NCI-H2227 treated with DMSO at 0.1 percent for 48 hours (cell line): ENCODE results near the gene FOXO3.

Experiments used
- DNase-seq: peaks from one replicate; lab custom pipeline; 2025; lab: John Stamatoyannopoulos, UW

FOXO3 gene

DNA sequence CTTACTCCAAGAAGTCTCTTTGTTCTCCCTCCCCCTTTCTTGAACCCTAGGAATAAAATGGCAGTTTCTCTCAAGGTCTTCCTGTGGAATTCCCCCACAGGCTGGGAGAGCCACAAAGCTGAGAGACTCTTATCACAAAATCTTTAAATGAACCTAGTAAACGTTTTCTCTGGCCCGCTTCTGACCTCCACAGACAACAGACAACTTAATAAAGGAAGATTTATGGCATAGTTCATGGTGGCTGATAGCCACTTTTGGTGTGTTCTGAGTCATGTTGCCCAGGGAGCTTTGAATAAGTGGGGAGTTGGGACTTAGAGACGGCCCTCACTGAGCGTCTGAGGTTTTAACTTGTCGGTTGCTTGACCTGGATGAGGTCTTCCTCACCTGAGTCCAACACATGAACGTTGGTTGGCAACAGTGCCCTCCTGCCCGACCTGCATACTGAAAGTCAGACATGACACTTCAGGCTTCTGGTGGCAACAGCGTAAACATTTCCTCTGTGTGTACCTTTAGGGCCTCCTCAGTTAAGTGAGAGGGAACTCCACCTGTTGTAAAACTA lies 124.1 kb downstream of the FOXO3 start:
- no peak for DNase-seq

DNA sequence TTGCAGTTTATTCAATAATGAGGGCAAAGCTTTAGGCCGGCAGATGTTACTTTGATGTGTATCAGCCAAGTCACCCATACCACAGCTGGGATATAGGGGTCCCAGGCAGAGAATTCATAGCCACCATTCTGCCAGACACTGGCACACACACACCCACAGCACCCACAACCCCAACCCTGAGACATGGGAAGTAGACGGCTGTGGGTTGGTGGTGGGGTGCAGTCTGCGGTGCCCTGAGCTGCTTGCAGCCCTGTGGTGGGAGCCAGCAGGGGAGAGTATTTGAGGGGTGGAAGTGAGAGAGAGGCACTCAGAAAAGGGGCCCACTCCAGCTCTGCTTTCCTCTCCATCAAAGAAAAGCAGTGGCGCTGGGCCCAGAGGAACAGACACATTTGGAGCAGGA lies 125.3 kb downstream of the FOXO3 start:
- DNase-seq: no peak

DNA sequence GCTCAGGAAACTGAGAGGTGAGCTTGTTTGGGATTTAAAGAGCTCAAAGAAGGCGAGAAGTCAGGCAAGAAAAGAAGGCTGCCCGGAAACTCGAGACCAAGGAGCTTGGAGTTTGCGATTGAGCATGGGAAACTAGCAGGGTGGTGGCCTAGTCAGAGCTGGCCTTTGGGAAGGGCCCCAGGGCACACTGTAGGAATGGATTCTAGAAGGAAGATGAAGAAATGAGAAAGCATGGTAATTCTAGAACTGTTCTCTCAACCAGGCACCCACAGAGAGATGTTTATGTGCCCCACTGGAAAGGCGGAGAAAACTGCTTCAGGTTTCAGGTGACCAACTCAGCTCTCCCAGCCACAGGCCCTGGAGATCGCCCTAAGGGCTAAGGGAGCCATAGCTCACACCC lies 126.2 kb downstream of the FOXO3 start:
- DNase-seq: no peak

DNA sequence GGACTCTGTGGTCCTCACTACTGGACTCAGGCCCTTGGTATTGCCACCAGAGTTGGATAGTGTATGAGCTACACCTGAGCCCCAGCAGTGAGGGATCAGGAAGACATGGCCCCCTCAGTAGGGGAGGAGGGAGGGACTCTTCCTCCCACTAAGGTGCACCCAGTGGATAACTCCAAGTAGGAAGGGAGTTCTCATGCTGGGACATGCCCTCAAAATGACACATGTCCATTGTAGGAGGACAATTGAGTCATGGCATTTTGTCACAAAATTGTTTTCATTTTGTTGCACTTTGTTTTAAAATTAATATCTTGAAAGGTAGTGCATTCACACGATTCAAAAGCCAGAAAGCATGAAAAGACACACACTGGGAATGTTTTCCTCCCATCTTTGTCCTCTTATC lies 127.2 kb downstream of the FOXO3 start:
- DNase-seq: no peak

DNA sequence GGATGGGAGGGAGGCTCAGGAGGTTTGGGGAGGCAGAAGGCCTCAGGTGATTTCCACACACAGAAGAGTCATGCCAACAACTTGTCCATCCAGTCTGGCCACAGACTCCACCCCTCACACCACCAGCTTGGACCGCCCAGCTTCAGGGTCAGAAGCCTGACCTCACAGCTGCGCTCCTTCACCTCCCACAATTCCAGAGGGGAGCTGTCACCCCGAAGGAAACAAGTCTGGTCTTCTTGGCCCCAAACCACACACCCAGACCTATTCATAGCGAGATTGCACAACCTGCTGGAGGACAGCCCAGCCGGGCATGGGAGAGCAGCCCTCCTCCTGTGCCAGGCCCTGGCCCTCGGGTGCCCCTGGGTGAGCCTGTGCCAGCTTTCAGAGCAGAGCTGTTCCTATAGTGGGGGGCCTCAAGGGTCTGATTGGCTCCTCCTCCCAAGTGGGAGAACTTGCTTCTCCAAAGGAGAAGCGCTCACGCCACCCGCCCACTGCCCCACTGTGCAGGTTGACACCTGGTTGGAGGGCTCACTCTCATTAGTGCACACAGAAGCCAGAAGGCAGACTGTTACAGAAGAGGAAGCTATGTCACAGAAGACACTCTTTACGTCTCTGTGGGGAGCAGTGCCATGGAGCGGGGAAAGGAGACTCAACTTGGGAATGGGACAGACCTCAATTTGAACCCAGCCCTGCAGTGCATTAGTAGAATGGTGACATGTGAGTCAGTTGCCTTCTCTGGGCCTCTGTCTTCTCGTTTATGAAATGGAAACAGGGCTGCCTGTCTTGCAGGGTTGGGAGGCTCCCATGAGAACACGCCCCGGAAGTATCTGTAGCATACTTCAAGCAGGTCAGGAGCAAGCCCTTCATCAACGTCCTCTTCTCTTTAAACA lies 128.8 kb downstream of the FOXO3 start:
- no peak for DNase-seq

DNA sequence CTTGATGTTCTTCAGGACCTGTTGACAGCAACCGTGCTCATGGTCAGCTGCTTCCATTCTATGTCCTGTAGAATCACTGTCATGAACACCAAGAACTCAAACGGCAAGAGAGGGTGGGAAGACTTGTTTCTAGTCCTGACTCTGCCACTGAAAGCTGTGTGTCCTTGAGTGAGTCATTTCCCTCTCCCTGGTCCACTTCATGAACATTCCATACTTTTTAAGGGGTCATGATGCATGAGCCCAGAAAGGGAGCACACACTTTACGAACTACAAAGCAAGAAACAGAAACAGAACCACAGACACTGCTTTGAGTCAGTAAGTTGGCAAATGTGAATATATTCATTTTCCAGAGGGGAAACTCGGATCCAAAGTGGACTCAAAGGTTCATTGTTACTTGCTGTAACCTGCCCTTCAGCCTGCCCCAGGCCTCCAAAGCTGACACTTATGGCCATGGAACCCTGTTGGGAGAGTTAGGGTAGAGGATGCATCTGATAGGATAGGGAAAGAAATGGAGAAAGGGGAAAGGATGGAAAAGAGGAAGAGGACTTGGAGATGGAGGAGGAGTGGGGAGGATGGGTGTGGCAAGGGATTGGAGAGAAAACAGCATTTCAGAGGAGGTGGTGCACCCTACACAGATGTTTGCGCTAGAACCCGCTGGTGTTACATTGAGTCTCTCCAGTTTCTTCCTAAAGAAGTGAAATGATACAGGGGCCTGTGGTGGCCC lies 129.8 kb downstream of the FOXO3 start:
- no peak for DNase-seq

DNA sequence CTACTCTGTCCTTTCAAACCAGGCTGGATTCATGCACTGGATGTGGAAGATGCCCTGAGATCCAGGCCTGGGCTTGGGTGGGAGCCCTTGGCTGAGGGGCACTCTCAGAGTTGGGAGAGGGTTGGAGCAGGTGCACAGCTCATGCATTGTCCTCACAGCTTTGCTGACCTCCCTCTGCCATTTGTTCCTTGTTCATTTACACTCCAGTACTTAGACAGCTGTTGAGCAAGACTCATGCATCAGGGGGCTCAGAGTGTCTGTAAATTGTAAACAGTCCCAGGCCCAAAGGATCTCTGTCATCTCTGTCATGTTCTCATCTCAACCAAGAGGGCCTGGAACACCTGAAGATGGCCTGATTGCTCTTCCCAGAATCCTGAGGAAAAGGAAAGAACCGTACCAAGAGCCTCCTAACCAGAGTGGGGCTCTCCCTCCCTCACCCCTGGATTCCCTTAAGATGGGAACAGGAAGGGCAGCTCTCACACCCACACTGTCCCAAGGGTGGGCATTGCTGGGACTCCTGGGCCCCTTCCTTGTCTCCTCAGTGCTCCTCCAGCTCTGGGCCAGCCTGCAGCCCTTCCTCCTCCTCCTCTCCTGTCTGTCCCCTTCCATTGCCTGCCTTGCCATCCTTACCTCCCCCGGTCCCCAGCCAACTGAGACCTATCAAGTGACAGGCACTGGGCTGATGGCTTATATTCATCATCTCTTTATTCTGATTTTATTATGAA lies 132.9 kb downstream of the FOXO3 start:
- no peak for DNase-seq

DNA sequence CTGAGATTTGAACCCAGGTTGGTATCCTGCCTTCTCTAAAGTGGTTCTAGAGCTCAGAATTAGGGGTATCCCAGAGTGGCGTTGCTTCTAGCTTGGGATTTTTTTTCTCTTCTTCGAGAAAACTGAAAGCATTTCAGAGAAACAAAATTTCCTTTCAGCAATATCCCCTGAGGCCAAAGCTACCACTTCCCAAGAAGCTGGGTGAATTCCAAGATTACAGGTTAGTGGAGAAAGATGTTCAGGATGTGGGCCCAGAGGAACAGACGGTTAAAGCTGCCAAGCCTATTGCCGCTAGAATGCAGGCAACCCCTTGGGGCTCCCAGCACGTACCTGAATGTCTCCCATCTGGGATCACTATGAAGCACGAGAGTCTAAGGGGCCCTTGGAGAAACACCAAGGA lies 134.1 kb downstream of the FOXO3 start:
- no peak for DNase-seq

DNA sequence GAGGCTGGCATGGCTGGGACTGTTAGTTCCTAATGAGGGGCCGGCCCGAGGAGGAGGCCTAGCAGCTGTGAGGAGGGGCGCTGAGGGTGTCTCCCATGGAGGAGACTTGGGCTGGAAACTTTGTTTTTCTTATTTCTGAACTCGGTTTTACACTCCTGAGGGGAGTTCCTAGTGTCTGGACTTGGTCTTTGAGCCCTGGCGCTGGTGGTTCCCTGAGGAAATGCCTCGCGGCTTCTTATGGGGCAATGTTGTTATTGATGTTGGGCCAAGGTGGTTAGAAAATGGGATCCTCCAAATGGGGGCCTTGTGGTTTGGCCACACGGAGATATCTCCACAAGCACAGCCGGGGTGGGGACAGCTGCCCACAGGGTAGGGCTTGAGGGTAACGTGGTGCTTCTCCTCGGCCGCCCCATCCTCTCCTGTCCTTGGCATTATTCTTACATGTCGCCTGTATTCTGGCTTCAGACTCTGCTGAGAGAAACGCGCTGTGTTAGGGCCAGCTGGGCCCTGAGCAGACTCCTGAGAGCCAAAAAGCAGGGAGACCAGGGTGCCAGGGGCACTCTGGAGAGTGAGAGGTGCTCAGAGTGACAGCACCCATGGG lies 136.9 kb downstream of the FOXO3 start:
- DNase-seq: no peak

DNA sequence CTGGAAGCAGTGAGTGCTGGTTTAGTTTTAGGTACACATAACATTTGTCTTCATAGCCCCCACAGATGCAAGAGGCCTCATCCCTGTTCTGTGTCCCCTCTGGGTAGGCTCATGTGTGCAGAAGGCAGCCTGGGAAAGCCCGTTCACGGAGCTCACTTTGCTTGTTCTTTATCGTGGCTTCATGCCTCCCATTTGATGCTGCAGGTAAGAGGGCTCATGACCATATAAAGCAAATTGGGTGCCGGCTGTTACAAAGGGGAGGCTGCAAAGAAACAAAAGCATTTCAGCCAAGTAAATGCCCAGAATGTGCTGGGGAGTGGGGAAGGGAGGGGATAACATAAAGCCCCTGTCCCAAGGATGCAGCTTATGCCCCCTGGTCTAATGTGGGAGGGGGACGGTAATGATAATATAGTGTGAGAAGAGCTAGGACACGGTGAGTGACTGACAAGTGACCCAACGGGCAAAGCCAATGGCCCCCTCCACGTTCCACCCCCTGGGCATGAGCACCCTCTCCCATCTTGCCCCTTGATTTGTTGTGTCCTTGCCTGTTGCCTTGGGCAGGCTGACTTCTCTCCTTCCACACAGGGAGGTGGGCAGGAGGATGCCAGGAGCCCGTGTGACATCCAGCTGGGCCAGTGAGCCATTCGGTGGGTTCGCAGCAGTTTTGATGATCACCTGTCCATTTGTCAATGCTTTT lies 138.0 kb downstream of the FOXO3 start:
- DNase-seq: no peak

DNA sequence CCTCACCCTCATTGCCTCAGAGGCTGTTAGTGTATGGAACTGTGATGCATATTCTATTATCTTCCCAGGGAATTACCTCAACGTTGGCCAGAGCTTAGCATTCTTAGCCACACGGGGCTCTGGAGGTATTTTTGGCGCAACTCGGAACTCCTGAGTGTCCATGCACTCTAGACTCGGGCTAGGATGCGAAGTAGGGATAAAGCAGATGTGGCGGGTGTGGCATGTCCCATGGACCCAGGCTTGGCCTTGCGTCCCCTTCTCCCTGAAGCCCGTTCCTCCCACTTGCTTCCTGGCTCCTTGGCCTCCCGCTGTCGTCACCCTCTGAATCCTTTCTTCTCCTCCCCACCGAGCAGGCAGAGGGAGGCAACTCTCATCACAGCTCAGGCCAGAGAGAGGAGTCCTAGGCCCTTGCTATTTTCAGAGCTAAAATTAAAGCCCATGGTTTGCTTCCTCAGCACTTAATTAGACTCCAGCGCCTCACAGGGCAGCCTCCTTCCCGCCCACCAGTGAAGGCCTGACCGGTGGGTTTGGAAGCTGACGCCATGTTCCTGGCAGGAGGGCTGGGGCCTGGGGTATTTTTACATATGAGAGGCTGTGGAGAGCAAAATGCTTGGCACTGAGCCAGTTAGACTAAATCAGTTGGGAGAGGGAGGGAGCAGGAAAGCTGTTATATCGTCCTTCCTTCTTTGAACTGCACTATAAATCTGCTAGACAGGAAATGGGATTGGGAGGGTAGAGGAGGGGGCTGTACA lies 138.7 kb downstream of the FOXO3 start:
- peak; percentile 87 for DNase-seq

DNA sequence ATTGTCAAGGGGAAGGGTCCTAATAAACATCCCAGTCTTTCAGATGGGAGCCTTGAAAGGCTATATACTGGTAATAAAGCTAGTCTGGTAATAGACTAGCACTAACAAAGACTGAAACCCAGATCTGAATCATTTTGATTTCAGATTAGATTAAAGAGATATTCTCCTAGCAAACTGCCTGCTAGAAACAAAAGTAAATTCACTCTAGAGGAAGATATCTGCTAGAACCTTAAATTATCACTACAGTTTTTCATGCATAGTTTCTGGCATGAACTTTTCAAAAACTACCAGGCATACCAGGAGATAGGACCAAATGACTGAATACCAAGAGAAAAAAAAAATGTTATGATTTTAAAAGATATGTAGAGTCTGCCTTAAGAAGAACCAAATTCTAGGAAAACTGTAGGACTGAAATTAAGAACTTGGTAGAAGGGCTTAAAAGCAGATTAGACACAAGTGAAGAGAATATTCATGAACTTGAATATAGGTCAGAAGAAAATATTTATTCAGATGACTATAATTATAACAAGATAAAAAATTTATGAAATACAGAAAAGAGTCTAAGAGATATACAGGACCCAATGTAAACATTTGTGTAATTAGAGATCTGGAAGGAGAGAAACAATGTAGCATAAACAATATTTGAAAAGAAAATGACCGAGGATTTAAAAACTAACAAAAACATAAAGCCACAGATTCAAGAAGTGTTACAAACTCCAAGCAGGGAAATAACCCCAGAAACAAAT lies 141.6 kb downstream of the FOXO3 start:
- DNase-seq: no peak

DNA sequence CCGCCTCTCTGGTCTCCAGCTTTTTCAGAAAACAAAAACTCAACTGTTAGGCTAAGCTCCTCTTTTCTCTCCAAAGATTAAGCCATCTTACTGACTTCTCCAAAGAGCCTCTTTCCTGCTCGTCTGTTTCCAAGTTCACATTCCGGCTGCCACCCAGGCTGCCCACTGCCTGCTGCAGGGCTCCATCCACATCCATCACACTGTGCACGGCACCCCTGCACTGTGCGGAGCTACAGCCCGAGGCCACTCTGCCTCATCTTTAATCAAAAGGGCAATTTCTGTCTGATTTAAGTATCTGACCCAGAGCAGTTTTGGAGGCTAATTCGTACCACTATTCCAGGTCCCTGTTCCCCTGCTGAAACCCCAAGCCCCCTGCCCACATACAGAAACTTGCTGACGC lies 145.9 kb downstream of the FOXO3 start:
- DNase-seq: no peak

DNA sequence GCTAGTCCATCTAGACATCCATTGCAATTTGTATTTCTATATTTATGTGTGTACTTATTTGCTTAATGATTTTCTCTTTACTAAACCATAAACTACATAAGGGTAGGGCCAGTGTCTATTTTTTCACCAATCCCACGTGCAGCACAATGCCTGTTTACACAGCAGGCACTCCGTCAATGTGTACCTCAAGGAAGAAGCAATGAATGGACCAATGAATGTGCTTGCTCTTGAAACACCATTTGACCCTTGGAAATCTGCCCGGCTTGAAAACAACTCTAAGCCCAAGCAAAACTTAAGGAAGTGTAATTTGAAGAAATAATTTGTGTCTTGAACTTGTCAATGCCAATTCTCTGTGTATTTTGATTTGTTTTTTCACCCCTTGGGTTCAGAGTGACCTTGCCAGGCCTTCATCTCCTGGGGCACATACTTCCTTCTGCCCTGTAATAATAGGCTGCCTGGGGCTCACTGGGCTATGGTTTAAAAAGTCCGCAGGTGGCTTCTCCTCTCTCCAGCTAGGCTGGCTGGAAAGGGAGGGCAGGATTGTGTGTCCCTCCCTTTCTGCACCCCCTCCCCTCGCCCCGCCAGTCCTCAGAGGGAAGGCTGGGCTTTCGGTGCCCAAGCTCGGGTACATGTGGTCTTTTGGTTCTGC lies 146.7 kb downstream of the FOXO3 start:
- DNase-seq: peak; percentile 76

DNA sequence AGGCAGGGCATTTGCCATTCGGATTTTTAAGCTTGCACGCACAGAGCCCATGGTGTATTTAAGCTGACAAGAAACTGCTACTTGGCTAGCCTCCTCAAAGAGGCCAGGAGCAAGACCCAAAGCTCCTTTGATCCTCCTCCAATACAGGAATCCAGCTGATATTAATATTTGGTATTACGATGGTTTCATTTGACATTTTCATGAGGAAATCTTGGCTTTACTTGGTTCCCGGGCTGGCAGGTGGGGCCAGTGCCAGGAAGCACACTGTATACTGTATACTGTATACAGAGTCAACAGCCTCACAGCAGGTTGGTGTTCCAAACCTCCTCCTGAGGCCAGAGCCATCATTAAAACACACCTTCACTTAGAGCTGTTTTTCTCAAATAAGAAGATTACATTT lies 149.3 kb downstream of the FOXO3 start:
- DNase-seq: no peak

DNA sequence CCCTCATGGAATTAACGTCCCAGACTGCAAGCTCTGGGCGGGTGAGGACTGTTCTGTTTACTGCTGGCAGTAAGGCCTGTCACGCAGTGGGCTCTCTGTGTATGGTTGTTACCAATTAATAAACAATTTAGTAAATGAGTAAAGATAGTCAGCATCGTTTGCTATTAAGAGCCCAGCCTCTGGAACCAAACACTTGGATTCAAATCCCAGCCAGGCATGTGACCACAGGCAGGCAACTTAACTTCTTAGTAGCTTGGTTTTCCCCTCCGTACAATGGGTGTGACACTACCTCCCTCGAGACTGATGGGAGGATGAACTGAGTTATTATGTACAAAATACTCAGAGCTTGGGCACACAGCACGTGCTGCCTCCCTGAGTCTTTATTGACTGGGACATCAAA lies 149.8 kb downstream of the FOXO3 start:
- DNase-seq: no peak

DNA sequence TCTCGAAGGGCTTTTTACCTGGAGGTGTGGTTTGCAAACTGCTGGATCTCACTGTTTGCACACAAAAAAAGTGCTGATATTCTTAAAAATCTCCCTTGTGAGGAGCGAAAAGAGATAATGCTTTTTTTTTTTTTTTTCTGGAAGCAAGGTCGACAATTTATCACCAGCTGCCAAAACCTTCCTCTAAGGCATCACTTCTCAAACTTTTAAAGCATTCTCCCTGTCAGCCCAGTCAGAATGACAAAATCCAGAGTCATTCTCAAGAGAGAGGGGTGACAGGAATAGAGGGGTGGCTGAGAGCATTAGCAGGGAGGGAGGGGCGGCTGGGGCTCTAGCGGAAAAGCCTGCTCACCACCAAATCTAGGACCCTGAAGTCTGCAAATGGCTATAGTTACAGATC lies 150.4 kb downstream of the FOXO3 start:
- DNase-seq: no peak

DNA sequence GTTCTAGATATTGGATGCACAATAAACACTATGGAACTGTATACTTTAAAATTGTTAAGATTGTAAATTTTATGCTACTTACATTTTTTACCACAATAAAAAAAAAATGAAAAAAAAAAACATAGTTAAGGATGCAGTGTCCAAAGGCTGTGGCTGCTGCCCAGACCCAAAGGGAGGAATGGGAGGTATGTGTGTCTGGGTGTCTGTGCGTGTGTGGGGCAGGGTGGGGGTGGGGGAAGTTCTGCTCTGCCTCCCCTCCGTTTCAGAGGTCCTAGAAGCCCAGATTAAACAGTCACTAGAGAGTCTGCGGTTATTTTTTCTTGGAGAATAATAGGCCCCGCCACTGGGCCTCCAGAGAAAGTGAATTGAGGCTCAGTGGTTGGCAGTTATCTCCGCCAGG lies 151.1 kb downstream of the FOXO3 start:
- DNase-seq: no peak

DNA sequence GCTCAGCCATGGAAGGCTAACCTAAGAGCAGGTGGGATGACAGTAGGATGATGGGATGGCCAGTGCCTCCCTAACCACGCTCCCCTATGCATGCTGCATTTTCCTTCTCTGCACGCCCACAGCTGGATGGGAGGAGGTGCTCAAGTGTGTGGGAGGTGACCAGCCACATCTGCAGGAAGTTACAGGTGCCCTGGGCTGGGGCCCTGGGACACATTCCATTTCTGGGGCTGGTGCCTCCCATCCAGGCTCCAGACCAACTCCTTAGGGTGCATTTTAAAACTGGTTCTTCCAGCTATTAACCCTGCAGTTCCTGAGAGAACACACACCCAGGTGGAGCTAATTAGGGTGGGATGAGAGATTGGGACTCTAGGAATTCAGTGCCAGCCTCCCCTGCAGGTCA lies 152.2 kb downstream of the FOXO3 start:
- no peak for DNase-seq
